Skeletal muscle tissue (tissue), 4 donors: ENCODE data around the gene COX7A2L. TPM values are rescaled to one million over a fixed set of nuclear protein-coding genes. Genes with fewer than 3 reads are reported as not detected.

Experiments used
- H3K27ac ChIP-seq: one replicate; pipeline ENCODE4 v1.7.0; 2013; ENCODE audit warnings: mild to moderate bottlenecking, low read depth, low read length, inconsistent platforms
- H3K27me3 ChIP-seq, 3 donors: one replicate each; pipeline ENCODE4 v1.7.0; 2013; ENCODE audit warnings: low read length in 3 of 3; ENCODE audit not compliant: control insufficient read depth in 3 of 3, insufficient read depth in 3 of 3
- H3K36me3 ChIP-seq, 3 donors: one replicate each; pipeline ENCODE4 v1.7.0; 2013; ENCODE audit warnings: low read length in 3 of 3; ENCODE audit not compliant: control insufficient read depth in 3 of 3, insufficient read depth in 3 of 3
- H3K4me1 ChIP-seq, 3 donors: one replicate each; pipeline ENCODE4 v1.7.0; 2013; ENCODE audit warnings: low read length in 3 of 3, mild to moderate bottlenecking in 3 of 3; ENCODE audit not compliant: control insufficient read depth in 3 of 3, insufficient read depth in 3 of 3
- H3K4me3 ChIP-seq, 3 donors: one replicate each; pipeline ENCODE4 v1.7.0; 2013; ENCODE audit warnings: low read length in 3 of 3
- H3K9ac ChIP-seq, 3 donors: one replicate each; pipeline ENCODE4 v1.7.0; 2013; ENCODE audit warnings: low read length in 3 of 3, mild to moderate bottlenecking in 3 of 3, moderate library complexity in 2 of 3, low read depth in 1 of 3
- H3K9me3 ChIP-seq, 3 donors: one replicate each; pipeline ENCODE4 v1.7.0; 2013; ENCODE audit warnings: low read length in 3 of 3; ENCODE audit not compliant: control insufficient read depth in 3 of 3
- total RNA-seq: library from RNA; depleted of rRNA; stranded (reverse); fragments of >200 nt; gene quantifications from one replicate; pipeline ENCODE4 v1.2.3, GENCODE V29; 2014
- donor health status: Osteomylitis.

The COX7A2L gene
- total RNA-seq, 1 donor from 2014 or later: 180 TPM

GRCh38 chr2:42368817-42369531 lies 8.0 kb upstream of the COX7A2L start:
- Histone ChIP-seq H3K9me3 (no peaks in the 10 kb centered on the region), H3K27ac (no peak overlapping the region), H3K4me1 (peaks cover 0 to 2% (median 0%) of the 10 kb centered on the region in 3 donors), H3K36me3 (no peaks in the 10 kb centered on the region), H3K4me3 (peak overlapping the region in 1 of 3 donors; percentile 24), H3K27me3 (peaks cover 0 to 4% (median under 1%) of the 10 kb centered on the region in 3 donors), H3K9ac (no peak overlapping the region)

- H3K4me3 ChIP-seq: no peak overlapping the region
- no peaks in the 10 kb centered on the region for H3K9me3 ChIP-seq
- H3K9ac ChIP-seq: no peak overlapping the region
- H3K27ac ChIP-seq: no peak overlapping the region
- peaks cover 0 to 2% (median 0%) of the 10 kb centered on the region in 3 donors for H3K4me1 ChIP-seq
- H3K36me3 ChIP-seq: no peaks in the 10 kb centered on the region
- peaks cover 0 to 4% (median 0%) of the 10 kb centered on the region in 3 donors for H3K27me3 ChIP-seq
Measured at GRCh38 chr2:42367835-42368234, 6.8 kb upstream of the COX7A2L start.

- Histone ChIP-seq H3K27me3 (peaks cover 0 to 4% (median 0%) of the 10 kb centered on the region in 3 donors), H3K4me3 (no peak overlapping the region), H3K9me3 (no peaks in the 10 kb centered on the region), H3K36me3 (no peaks in the 10 kb centered on the region), H3K27ac (no peak overlapping the region), H3K4me1 (peaks cover 0 to 7% (median 4%) of the 10 kb centered on the region in 3 donors), H3K9ac (no peak overlapping the region)
Measured at GRCh38 chr2:42366411-42366810, 5.4 kb upstream of the COX7A2L start.

GRCh38 chr2:42364658-42365057 lies 3.6 kb upstream of the COX7A2L start:
- H3K4me3 ChIP-seq: no peak overlapping the region
- H3K36me3 ChIP-seq: no peaks in the 10 kb centered on the region
- no peak overlapping the region for H3K9ac ChIP-seq
- no peaks in the 10 kb centered on the region for H3K9me3 ChIP-seq
- H3K27me3 ChIP-seq: peaks cover 0 to 4% (median 0%) of the 10 kb centered on the region in 3 donors
- peaks cover 8 to 11% (median 9%) of the 10 kb centered on the region in 3 donors for H3K4me1 ChIP-seq
- no peak overlapping the region for H3K27ac ChIP-seq

- H3K4me1 ChIP-seq: peaks cover 18 to 20% (median 18%) of the 10 kb centered on the region in 3 donors
- no peak overlapping the region for H3K4me3 ChIP-seq
- no peaks in the 10 kb centered on the region for H3K36me3 ChIP-seq
- H3K27ac ChIP-seq: no peak overlapping the region
- H3K9ac ChIP-seq: no peak overlapping the region
- no peaks in the 10 kb centered on the region for H3K9me3 ChIP-seq
- H3K27me3 ChIP-seq: no peaks in the 10 kb centered on the region
Measured at GRCh38 chr2:42363413-42363812, 2.4 kb upstream of the COX7A2L start.

- Histone ChIP-seq H3K9me3 (no peaks in the 10 kb centered on the region), H3K27ac (no peak overlapping the region), H3K36me3 (no peaks in the 10 kb centered on the region), H3K4me3 (peak overlapping the region; percentile 63 to 74 (median 73)), H3K27me3 (no peaks in the 10 kb centered on the region), H3K9ac (peak overlapping the region in 2 of 3 donors; percentile 64 to 84), H3K4me1 (peaks cover 18 to 29% (median 25%) of the 10 kb centered on the region in 3 donors)
Measured at GRCh38 chr2:42361728-42362283, 789 bp upstream of the COX7A2L start.

GRCh38 chr2:42360493-42360889 lies 526 bp downstream of the COX7A2L start:
- peaks cover 18 to 29% (median 25%) of the 10 kb centered on the region in 3 donors for H3K4me1 ChIP-seq

GRCh38 chr2:42359965-42360483 lies 993 bp downstream of the COX7A2L start:
- Histone ChIP-seq H3K9me3 (no peaks in the 10 kb centered on the region), H3K36me3 (peaks cover 0 to 2% (median 0%) of the 10 kb centered on the region in 3 donors), H3K27me3 (no peaks in the 10 kb centered on the region), H3K4me3 (peak overlapping the region; percentile 93 to 99 (median 99)), H3K9ac (peak overlapping the region; percentile 97 to 99 (median 99)), H3K4me1 (peaks cover 18 to 29% (median 25%) of the 10 kb centered on the region in 3 donors), H3K27ac (peak overlapping the region; percentile 95)

More at GRCh38 chr2:42360493-42360889, 526 bp downstream of the COX7A2L start:
- Histone ChIP-seq H3K4me3 (peak overlapping the region; percentile 93 to 99 (median 99)), H3K27ac (peak overlapping the region; percentile 95), H3K36me3 (peaks cover 0 to 2% (median 0%) of the 10 kb centered on the region in 3 donors), H3K27me3 (no peaks in the 10 kb centered on the region), H3K9me3 (no peaks in the 10 kb centered on the region), H3K9ac (peak overlapping the region; percentile 97 to 99 (median 99))

- H3K36me3 ChIP-seq: peaks cover 0 to 2% (median 0%) of the 10 kb centered on the region in 3 donors
- peaks cover 18 to 29% (median 25%) of the 10 kb centered on the region in 3 donors for H3K4me1 ChIP-seq
- H3K9ac ChIP-seq: peak overlapping the region; percentile 97 to 99 (median 99)
- H3K27ac ChIP-seq: peak overlapping the region; percentile 95
- H3K4me3 ChIP-seq: peak overlapping the region; percentile 93 to 99 (median 99)
- no peaks in the 10 kb centered on the region for H3K27me3 ChIP-seq
- H3K9me3 ChIP-seq: no peaks in the 10 kb centered on the region
Measured at GRCh38 chr2:42359304-42359964, 1.6 kb downstream of the COX7A2L start.
